ENCODE data around the gene NRSN1. TPM values are rescaled to one million over a fixed set of nuclear protein-coding genes. Genes with fewer than 3 reads are reported as not detected.

NRSN1 gene
- total and polyA plus RNA-seq, 2 of the 13 experiments (the other 11 are each of a cell fraction or from before 2014, with no cell fraction given): not detected

- TF ChIP-seq ZNF776 (CRISPR knock-in tag; IDR thresholded peaks at IDR 0.05): no peak
- TF ChIP-seq TBX2 (CRISPR knock-in tag; IDR thresholded peaks at IDR 0.05; ENCODE audit: borderline replicate concordance): peak; percentile 49
- TF ChIP-seq GLMP (CRISPR knock-in tag; IDR thresholded peaks at IDR 0.05; ENCODE audit: borderline replicate concordance): no peak
- no peak for TF ChIP-seq ZNF891 (CRISPR knock-in tag; IDR thresholded peaks at IDR 0.05)
- TF ChIP-seq ATAD3A (CRISPR knock-in tag; IDR thresholded peaks at IDR 0.05): peak; percentile 78; the same call in 1 of the 2 replicates
- peak; percentile 94; the same call in 1 of the 2 replicates for TF ChIP-seq ZBTB44 (CRISPR knock-in tag; IDR thresholded peaks at IDR 0.05)
- peak; percentile 80; the same call in 1 of the 2 replicates for TF ChIP-seq TOPORS (CRISPR knock-in tag; IDR thresholded peaks at IDR 0.05)
- TF ChIP-seq SP4 (CRISPR knock-in tag; IDR thresholded peaks at IDR 0.05): no peak
- 0 out of 2 replicates have a peak, but pooled peaks have one; percentile 75 for TF ChIP-seq ZNF468 (CRISPR knock-in tag; IDR thresholded peaks at IDR 0.05)
- no peak for TF ChIP-seq KIAA2018 (CRISPR knock-in tag; IDR thresholded peaks at IDR 0.05; ENCODE audit: borderline replicate concordance)
- TF ChIP-seq RELA (CRISPR knock-in tag; IDR thresholded peaks at IDR 0.05): no peak
- no peak for TF ChIP-seq MXD1 (CRISPR knock-in tag; IDR thresholded peaks at IDR 0.05)
- TF ChIP-seq ZNF790 (CRISPR knock-in tag; IDR thresholded peaks at IDR 0.05; ENCODE audit: borderline replicate concordance): peak; percentile 94
- TF ChIP-seq CENPX (CRISPR knock-in tag; IDR thresholded peaks at IDR 0.05): no peak
- TF ChIP-seq ZNF24 (IDR thresholded peaks at IDR 0.05): 0 out of 2 replicates have a peak, but pooled peaks have one; percentile 8
- TF ChIP-seq KLF11 (CRISPR knock-in tag; IDR thresholded peaks at IDR 0.05): peak; percentile 98
- peak; percentile 27; the same call in 1 of the 2 replicates for TF ChIP-seq ZNF7 (CRISPR knock-in tag; IDR thresholded peaks at IDR 0.05)
- peak; percentile 70; the same call in 1 of the 2 replicates for TF ChIP-seq ARHGAP35 (CRISPR knock-in tag; IDR thresholded peaks at IDR 0.05; ENCODE audit: borderline replicate concordance)
Measured at GRCh38 chr6:24126586-24127192, 674 bp downstream of the NRSN1 start (continued).
